ENCODE measurements around the gene TP53AIP1. TPM values are rescaled to one million over a fixed set of nuclear protein-coding genes. Genes with fewer than 3 reads are reported as not detected.

Gene TP53AIP1
- polyA plus RNA-seq, 2 of the 4 experiments (the other 2 are of a cell fraction): 0.03 to 0.08 TPM

GRCh38 chr11:128967578-128967977 lies 24.9 kb upstream of the TP53AIP1 start:
- CTCF ChIA-PET: interaction anchor here (1.1 kb wide), 1 partner anchor 11 kb away, joined by 4 read pairs; no protein-coding TSS in a partner anchor
- 83% methylated on average over 6 of the region's 6 CpGs for WGBS (ENCODE audit: missing lambda C conversion rate)
- ATAC-seq: no peak

GRCh38 chr11:128965485-128965884 lies 22.8 kb upstream of the TP53AIP1 start:
- ChIA-PET POLR2A (no interaction called here), CTCF (no interaction called here)
- WGBS (ENCODE audit: missing lambda C conversion rate): 59% methylated on average over 4 of the region's 4 CpGs
- no peaks in the 10 kb centered on the region for H3K4me1 ChIP-seq
- no peak overlapping the region for H3K27ac ChIP-seq
- no peaks in the 10 kb centered on the region for H3K9me3 ChIP-seq
- FAIRE-seq (no peak), ATAC-seq (no peak), DNase-seq (ENCODE audit: low read depth in 1 of 2, low spot score in 1 of 2) (no peak)
- no peak overlapping the region for H3K4me2 ChIP-seq
- TF ChIP-seq SREBF2 (IDR thresholded peaks at IDR 0.05): no peak
- TF ChIP-seq HOXA7 (CRISPR knock-in tag; IDR thresholded peaks at IDR 0.05): no peak
- no peak for TF ChIP-seq RNF2 (IDR thresholded peaks at IDR 0.05; ENCODE audit: borderline replicate concordance, low read depth)
- TF ChIP-seq HES2 (IDR thresholded peaks at IDR 0.05): no peak
- TF ChIP-seq BHLHE40 (IDR thresholded peaks at IDR 0.05; ENCODE audit: low read depth, low read length): no peak
- TF ChIP-seq ESRRA (IDR thresholded peaks at IDR 0.05; ENCODE audit: borderline replicate concordance, low read length): no peak
- no peak for TF ChIP-seq ZSCAN20 (CRISPR knock-in tag; IDR thresholded peaks at IDR 0.05)
- TF ChIP-seq TFCP2L1 (CRISPR knock-in tag; IDR thresholded peaks at IDR 0.05): no peak
- no peak for TF ChIP-seq CTCF (IDR thresholded peaks at IDR 0.05)
- TF ChIP-seq HMGXB4 (CRISPR knock-in tag; IDR thresholded peaks at IDR 0.05; ENCODE audit: borderline replicate concordance): no peak
- no peak for TF ChIP-seq NR3C1 (IDR thresholded peaks at IDR 0.05)
- no peak for TF ChIP-seq HOXB5 (CRISPR knock-in tag; IDR thresholded peaks at IDR 0.05)
- TF ChIP-seq RARB (CRISPR knock-in tag; IDR thresholded peaks at IDR 0.05): no peak
- no peak for TF ChIP-seq CHD4 (IDR thresholded peaks at IDR 0.05; ENCODE audit: borderline replicate concordance)
- TF ChIP-seq, protein P1, sequence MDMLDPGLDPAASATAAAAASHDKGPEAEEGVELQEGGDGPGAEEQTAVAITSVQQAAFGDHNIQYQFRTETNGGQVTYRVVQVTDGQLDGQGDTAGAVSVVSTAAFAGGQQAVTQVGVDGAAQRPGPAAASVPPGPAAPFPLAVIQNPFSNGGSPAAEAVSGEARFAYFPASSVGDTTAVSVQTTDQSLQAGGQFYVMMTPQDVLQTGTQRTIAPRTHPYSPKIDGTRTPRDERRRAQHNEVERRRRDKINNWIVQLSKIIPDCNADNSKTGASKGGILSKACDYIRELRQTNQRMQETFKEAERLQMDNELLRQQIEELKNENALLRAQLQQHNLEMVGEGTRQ (IDR thresholded peaks at IDR 0.05): no peak
- no peak overlapping the region for H3K4me3 ChIP-seq

More at GRCh38 chr11:128967578-128967977, 24.9 kb upstream of the TP53AIP1 start:
- FAIRE-seq (no peak), DNase-seq (ENCODE audit: low read depth in 1 of 2, low spot score in 1 of 2) (no peak)
- TF ChIP-seq GATA3 (IDR thresholded peaks at IDR 0.05; ENCODE audit: borderline replicate concordance) (no peak), PHF8 (IDR thresholded peaks at IDR 0.05; ENCODE audit: borderline replicate concordance, low read depth) (no peak), RARB (CRISPR knock-in tag; IDR thresholded peaks at IDR 0.05) (no peak)
- TF ChIP-seq, protein P2, sequence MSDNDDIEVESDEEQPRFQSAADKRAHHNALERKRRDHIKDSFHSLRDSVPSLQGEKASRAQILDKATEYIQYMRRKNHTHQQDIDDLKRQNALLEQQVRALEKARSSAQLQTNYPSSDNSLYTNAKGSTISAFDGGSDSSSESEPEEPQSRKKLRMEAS (IDR thresholded peaks at IDR 0.05): no peak
- Histone ChIP-seq H3K4me3 (no peak overlapping the region), H3K4me2 (no peak overlapping the region), H3K4me1 (no peaks in the 10 kb centered on the region), H3K27ac (no peak overlapping the region), H3K9me3 (no peaks in the 10 kb centered on the region)
- POLR2A ChIA-PET: no interaction called here

- no peak for DNase-seq (ENCODE audit: low read depth in 1 of 2, low spot score in 1 of 2)
- Histone ChIP-seq H3K4me1 (no peaks in the 10 kb centered on the region), H3K27ac (no peak overlapping the region), H3K4me2 (no peak overlapping the region), H3K9me3 (no peaks in the 10 kb centered on the region), H3K4me3 (no peak overlapping the region)
- no peak for FAIRE-seq
- ChIA-PET POLR2A (no interaction called here), CTCF (no interaction called here)
- 88% methylated on average over 7 of the region's 7 CpGs for WGBS (ENCODE audit: missing lambda C conversion rate)
- no peak for ATAC-seq
- TF ChIP-seq RFX5 (IDR thresholded peaks at IDR 0.05) (no peak), RARB (CRISPR knock-in tag; IDR thresholded peaks at IDR 0.05) (no peak), NFE2L2 (conservative IDR thresholded peaks at IDR 0.05; ENCODE audit: low read length) (no peak), POLR2AphosphoS2 (conservative IDR thresholded peaks at IDR 0.05; ENCODE audit: low read length) (no peak), EP300 (IDR thresholded peaks at IDR 0.05) (no peak), FOSL2 (IDR thresholded peaks at IDR 0.05) (no peak), FOSL2 (CRISPR knock-in tag; IDR thresholded peaks at IDR 0.05) (no peak), SMC3 (IDR thresholded peaks at IDR 0.05) (no peak), JUNB (IDR thresholded peaks at IDR 0.05) (no peak), NPAS2 (CRISPR knock-in tag; IDR thresholded peaks at IDR 0.05; ENCODE audit: borderline replicate concordance) (no peak), RAD21 (conservative IDR thresholded peaks at IDR 0.05 in 1 of 2, IDR thresholded peaks at IDR 0.05 in 1 of 2) (no peak), RCOR1 (IDR thresholded peaks at IDR 0.05; ENCODE audit: low read depth, low read length) (no peak), HES2 (IDR thresholded peaks at IDR 0.05) (no peak)
- TF ChIP-seq, protein P3, sequence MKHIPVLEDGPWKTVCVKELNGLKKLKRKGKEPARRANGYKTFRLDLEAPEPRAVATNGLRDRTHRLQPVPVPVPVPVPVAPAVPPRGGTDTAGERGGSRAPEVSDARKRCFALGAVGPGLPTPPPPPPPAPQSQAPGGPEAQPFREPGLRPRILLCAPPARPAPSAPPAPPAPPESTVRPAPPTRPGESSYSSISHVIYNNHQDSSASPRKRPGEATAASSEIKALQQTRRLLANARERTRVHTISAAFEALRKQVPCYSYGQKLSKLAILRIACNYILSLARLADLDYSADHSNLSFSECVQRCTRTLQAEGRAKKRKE (CRISPR knock-in tag; IDR thresholded peaks at IDR 0.05; ENCODE audit: low read depth): no peak
These were observed 21.8 kb upstream of the TP53AIP1 start for GRCh38 chr11:128964463-128964930.

Data from A549 (cell line).